ENCODE data around the gene NIPAL3. TPM values are rescaled to one million over a fixed set of nuclear protein-coding genes. Genes with fewer than 3 reads are reported as not detected.

Gene NIPAL3
- total and polyA plus RNA-seq, 3 experiments from 2014 or later = 31.3 to 55.5 (median 33.2) TPM

DNA sequence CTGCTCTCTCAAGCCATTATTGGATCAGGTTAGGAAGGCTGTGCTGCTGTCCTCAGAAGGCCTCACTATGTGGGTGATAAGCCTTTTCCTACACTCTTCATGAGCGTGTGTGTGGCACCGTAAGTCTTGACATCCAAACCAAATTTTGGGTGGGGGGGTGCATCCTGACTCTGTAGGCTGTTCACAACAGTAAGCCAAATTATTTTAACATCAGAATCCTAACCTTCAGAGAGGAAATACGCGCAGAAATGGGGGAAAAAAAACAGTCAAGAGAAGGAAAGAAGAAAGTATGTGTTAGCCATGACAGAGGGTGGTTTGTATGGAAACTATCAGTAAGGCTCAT is 23.0 kb upstream of the NIPAL3 start:
- no peak overlapping the region for H3K4me3 ChIP-seq (ENCODE audit: low read length)
- no peak for DNase-seq
- POLR2A ChIA-PET = interaction anchor here (0.8 to 2.2 kb wide), 4 partner anchors 23 to 242 kb away, joined by 3 to 13 read pairs (median 4); partner anchors contain the start of gene NIPAL3

DNA sequence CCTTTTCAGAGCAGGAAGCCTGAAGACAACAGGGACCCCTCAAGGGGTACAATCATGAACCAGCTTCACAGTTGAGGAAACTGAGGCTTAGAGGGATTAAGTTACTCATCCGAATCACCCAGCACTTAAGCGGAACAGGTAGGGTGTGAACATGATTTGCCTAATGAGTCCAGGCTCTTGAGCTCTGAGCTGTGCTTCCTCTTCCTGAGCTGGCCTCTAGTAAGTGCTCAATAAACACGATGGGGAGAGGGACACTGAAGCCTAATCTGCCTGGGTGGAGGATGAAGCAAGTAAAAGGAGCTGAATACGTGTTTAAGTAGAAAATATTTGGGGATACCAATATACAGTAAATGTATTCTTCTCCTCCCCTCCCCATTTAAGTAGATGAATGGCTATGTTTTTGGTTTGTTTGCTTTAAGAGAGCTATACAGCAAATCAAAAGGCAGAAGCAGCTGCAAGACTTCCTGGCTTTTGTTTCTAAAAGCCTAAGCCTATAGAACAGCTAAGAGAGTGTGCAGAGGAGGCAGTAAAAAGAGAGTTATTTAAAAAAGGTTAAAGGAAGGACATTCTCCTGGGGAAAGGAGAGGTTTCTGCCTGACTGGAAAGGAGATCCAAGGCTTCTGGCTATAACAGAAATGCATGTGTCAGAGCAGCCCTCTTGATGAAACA is 22.5 kb upstream of the NIPAL3 start:
- H3K27ac ChIP-seq (ENCODE audit: low read depth, low read length) = no peak overlapping the region
- H3K4me1 ChIP-seq (ENCODE audit: insufficient read depth, low read length) = peaks cover 33% of the 10 kb centered on the region
- DNase-seq = no peak
- no peak overlapping the region for H3K4me3 ChIP-seq (ENCODE audit: low read length)
- H3K9me3 ChIP-seq (ENCODE audit: low read length) = no peaks in the 10 kb centered on the region
- H3K27me3 ChIP-seq (ENCODE audit: insufficient read depth, low read length, poor library complexity, severe bottlenecking) = no peaks in the 10 kb centered on the region
- Mint-ChIP-seq H3K4me3 (no peak overlapping the region), H3K36me3 (peaks cover 0 to 3% (median 0%) of the 10 kb centered on the region in 3 donors), H3K9me3 (no peaks in the 10 kb centered on the region), H3K27me3 (peaks cover 0 to 2% of the 10 kb centered on the region in 2 donors), H3K27ac (peak overlapping the region; percentile 27 to 99 (median 96)), H3K4me1 (peaks cover 23 to 27% (median 25%) of the 10 kb centered on the region in 3 donors)
- CTCF ChIA-PET = interaction anchor here (0.8 to 7.2 kb wide), 20 partner anchors 12 to 437 kb away, joined by 3 to 276 read pairs (median 6); partner anchors contain the start of genes IFNLR1, NIPAL3 and STPG1
- POLR2A ChIA-PET = interaction anchor here (0.8 to 1.1 kb wide), 2 partner anchors 194 to 243 kb away, joined by 3 to 4 read pairs; no protein-coding TSS in a partner anchor
- H3K36me3 ChIP-seq (ENCODE audit: insufficient read depth, low read length) = no peaks in the 10 kb centered on the region

More for the DNA sequence above, 23.0 kb upstream of the NIPAL3 start:
- H3K36me3 ChIP-seq (ENCODE audit: insufficient read depth, low read length) = no peaks in the 10 kb centered on the region
- no peaks in the 10 kb centered on the region for H3K9me3 ChIP-seq (ENCODE audit: low read length)
- Mint-ChIP-seq H3K9me3 (no peaks in the 10 kb centered on the region), H3K4me1 (peaks cover 23 to 27% (median 25%) of the 10 kb centered on the region in 3 donors), H3K27ac (peak overlapping the region; percentile 86 to 99 (median 97)), H3K27me3 (peaks cover 0 to 2% of the 10 kb centered on the region in 2 donors), H3K36me3 (peaks cover 0 to 3% (median 0%) of the 10 kb centered on the region in 3 donors), H3K4me3 (peak overlapping the region; percentile 73 to 91 (median 80))
- peaks cover 33% of the 10 kb centered on the region for H3K4me1 ChIP-seq (ENCODE audit: insufficient read depth, low read length)
- CTCF ChIA-PET = interaction anchor here (0.9 to 7.2 kb wide), 20 partner anchors 11 to 438 kb away, joined by 3 to 276 read pairs (median 8); partner anchors contain the start of genes IFNLR1 and NIPAL3
- H3K27ac ChIP-seq (ENCODE audit: low read depth, low read length) = no peak overlapping the region
- no peaks in the 10 kb centered on the region for H3K27me3 ChIP-seq (ENCODE audit: insufficient read depth, low read length, poor library complexity, severe bottlenecking)

GRCh38 chr1:24393892-24394291 is 21.7 kb upstream of the NIPAL3 start:
- H3K36me3 ChIP-seq (ENCODE audit: insufficient read depth, low read length) = no peaks in the 10 kb centered on the region
- H3K9me3 ChIP-seq (ENCODE audit: low read length) = no peaks in the 10 kb centered on the region
- peaks cover 33% of the 10 kb centered on the region for H3K4me1 ChIP-seq (ENCODE audit: insufficient read depth, low read length)
- ChIA-PET CTCF (interaction anchor here (1.2 to 7.2 kb wide), 10 partner anchors 13 to 242 kb away, joined by 3 to 276 read pairs (median 34); partner anchors contain the start of genes IFNLR1 and STPG1), POLR2A (no interaction called here)
- H3K4me3 ChIP-seq (ENCODE audit: low read length) = no peak overlapping the region
- Mint-ChIP-seq H3K27ac (peak overlapping the region in 4 of 8 donors; percentile 19 to 95 (median 80)), H3K4me3 (no peak overlapping the region), H3K36me3 (peaks cover 0 to 1% (median 0%) of the 10 kb centered on the region in 3 donors), H3K4me1 (peaks cover 23 to 27% (median 25%) of the 10 kb centered on the region in 3 donors), H3K9me3 (no peaks in the 10 kb centered on the region), H3K27me3 (peaks cover 0 to 2% of the 10 kb centered on the region in 2 donors)
- no peak for DNase-seq
- no peaks in the 10 kb centered on the region for H3K27me3 ChIP-seq (ENCODE audit: insufficient read depth, low read length, poor library complexity, severe bottlenecking)
- no peak overlapping the region for H3K27ac ChIP-seq (ENCODE audit: low read depth, low read length)

GRCh38 chr1:24400065-24400464 is 15.5 kb upstream of the NIPAL3 start:
- Histone ChIP-seq H3K27ac (ENCODE audit: low read depth, low read length) (no peak overlapping the region), H3K36me3 (ENCODE audit: insufficient read depth, low read length) (no peaks in the 10 kb centered on the region), H3K9me3 (ENCODE audit: low read length) (no peaks in the 10 kb centered on the region), H3K4me3 (ENCODE audit: low read length) (no peak overlapping the region), H3K4me1 (ENCODE audit: insufficient read depth, low read length) (no peaks in the 10 kb centered on the region), H3K27me3 (ENCODE audit: insufficient read depth, low read length, poor library complexity, severe bottlenecking) (no peaks in the 10 kb centered on the region)
- CTCF ChIA-PET = interaction anchor here (1.5 to 3.7 kb wide), 5 partner anchors 9 to 201 kb away, joined by 4 to 12 read pairs (median 6); partner anchors contain the start of gene NIPAL3
- Mint-ChIP-seq H3K4me3 (no peak overlapping the region), H3K27me3 (no peaks in the 10 kb centered on the region), H3K9me3 (no peaks in the 10 kb centered on the region), H3K36me3 (peaks cover 0 to 8% (median 5%) of the 10 kb centered on the region in 3 donors), H3K4me1 (no peaks in the 10 kb centered on the region), H3K27ac (peak overlapping the region in 2 of 8 donors; percentile 14 to 91)
- POLR2A ChIA-PET = no interaction called here
- no peak for DNase-seq

DNA sequence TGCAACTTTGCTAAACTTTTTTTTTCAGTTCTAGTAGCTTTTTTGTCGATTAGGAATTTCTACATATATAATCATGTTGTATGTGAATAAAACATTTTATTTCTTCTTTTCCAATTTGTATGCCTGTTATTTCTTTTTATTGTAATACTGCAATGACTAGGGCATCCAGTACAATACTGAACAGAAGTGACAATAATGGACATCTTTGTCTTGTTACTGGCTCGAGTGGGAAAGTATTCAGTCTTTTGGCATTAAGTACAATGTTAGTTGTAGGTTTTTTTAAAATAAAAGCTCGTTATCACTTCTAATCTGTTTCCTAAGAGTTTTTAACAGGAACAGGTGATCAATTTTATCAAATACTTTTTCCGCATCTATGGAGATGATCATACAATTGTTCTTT is 11.8 kb upstream of the NIPAL3 start:
- no peak overlapping the region for H3K27ac ChIP-seq (ENCODE audit: low read depth, low read length)
- CTCF ChIA-PET = interaction anchor here (1.3 to 1.5 kb wide), 2 partner anchors 12 to 183 kb away, joined by 3 to 4 read pairs; no protein-coding TSS in a partner anchor
- no peaks in the 10 kb centered on the region for H3K9me3 ChIP-seq (ENCODE audit: low read length)
- no peak for DNase-seq
- Mint-ChIP-seq H3K4me1 (no peaks in the 10 kb centered on the region), H3K36me3 (peaks cover 5 to 8% (median 6%) of the 10 kb centered on the region in 3 donors), H3K9me3 (no peaks in the 10 kb centered on the region), H3K27me3 (no peaks in the 10 kb centered on the region), H3K4me3 (no peak overlapping the region), H3K27ac (no peak overlapping the region)
- H3K36me3 ChIP-seq (ENCODE audit: insufficient read depth, low read length) = no peaks in the 10 kb centered on the region
- no peak overlapping the region for H3K4me3 ChIP-seq (ENCODE audit: low read length)
- H3K27me3 ChIP-seq (ENCODE audit: insufficient read depth, low read length, poor library complexity, severe bottlenecking) = no peaks in the 10 kb centered on the region
- no peaks in the 10 kb centered on the region for H3K4me1 ChIP-seq (ENCODE audit: insufficient read depth, low read length)
- POLR2A ChIA-PET = no interaction called here

DNA sequence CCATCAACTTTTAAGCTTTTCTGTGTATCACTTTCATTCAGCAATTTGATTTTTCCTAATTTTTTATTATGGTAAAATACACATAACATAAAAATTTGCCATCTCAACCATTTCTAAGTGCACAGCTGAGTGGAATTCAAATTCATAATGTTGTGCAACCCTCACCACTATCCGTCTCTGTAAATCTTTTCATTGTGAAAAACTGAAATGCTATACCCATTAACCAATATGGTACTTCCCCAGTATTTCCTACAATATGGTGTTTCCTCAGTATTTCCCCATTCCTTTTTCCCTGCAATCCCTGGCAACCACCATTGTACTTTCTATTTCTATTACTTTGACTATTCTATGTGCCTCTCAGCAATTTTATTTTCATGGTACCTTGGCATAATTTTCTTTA is 8.8 kb upstream of the NIPAL3 start:
- ChIA-PET POLR2A (no interaction called here), CTCF (interaction anchor here (3.5 kb wide), 1 partner anchor 15 kb away, joined by 13 read pairs; no protein-coding TSS in a partner anchor)
- Histone ChIP-seq H3K4me1 (ENCODE audit: insufficient read depth, low read length) (no peaks in the 10 kb centered on the region), H3K27me3 (ENCODE audit: insufficient read depth, low read length, poor library complexity, severe bottlenecking) (no peaks in the 10 kb centered on the region), H3K4me3 (ENCODE audit: low read length) (no peak overlapping the region), H3K27ac (ENCODE audit: low read depth, low read length) (no peak overlapping the region), H3K36me3 (ENCODE audit: insufficient read depth, low read length) (peaks cover 3% of the 10 kb centered on the region), H3K9me3 (ENCODE audit: low read length) (no peaks in the 10 kb centered on the region)
- no peaks in the 10 kb centered on the region for H3K9me3 Mint-ChIP-seq
- DNase-seq = no peak
- H3K27ac Mint-ChIP-seq = no peak overlapping the region
- no peak overlapping the region for H3K4me3 Mint-ChIP-seq
- H3K27me3 Mint-ChIP-seq = no peaks in the 10 kb centered on the region
- peaks cover 0 to 6% (median 0%) of the 10 kb centered on the region in 3 donors for H3K36me3 Mint-ChIP-seq
- peaks cover under 1 to 3% (median 2%) of the 10 kb centered on the region in 3 donors for H3K4me1 Mint-ChIP-seq

- H3K36me3 Mint-ChIP-seq = peaks cover 0 to 6% (median 3%) of the 10 kb centered on the region in 3 donors
- Histone ChIP-seq H3K4me1 (ENCODE audit: insufficient read depth, low read length) (peaks cover 17% of the 10 kb centered on the region), H3K36me3 (ENCODE audit: insufficient read depth, low read length) (peaks cover 3% of the 10 kb centered on the region), H3K27me3 (ENCODE audit: insufficient read depth, low read length, poor library complexity, severe bottlenecking) (no peaks in the 10 kb centered on the region), H3K9me3 (ENCODE audit: low read length) (no peaks in the 10 kb centered on the region), H3K27ac (ENCODE audit: low read depth, low read length) (no peak overlapping the region), H3K4me3 (ENCODE audit: low read length) (no peak overlapping the region)
- H3K27ac Mint-ChIP-seq = no peak overlapping the region
- no peak overlapping the region for H3K4me3 Mint-ChIP-seq
- H3K4me1 Mint-ChIP-seq = peaks cover 8 to 25% (median 23%) of the 10 kb centered on the region in 3 donors
- CTCF ChIA-PET = interaction anchor here (1.2 to 3.5 kb wide), 3 partner anchors 18 to 210 kb away, joined by 5 to 13 read pairs (median 12); no protein-coding TSS in a partner anchor
- H3K27me3 Mint-ChIP-seq = no peaks in the 10 kb centered on the region
- H3K9me3 Mint-ChIP-seq = no peaks in the 10 kb centered on the region
- POLR2A ChIA-PET = no interaction called here
- DNase-seq = no peak
Measured at GRCh38 chr1:24409535-24409934, 6.1 kb upstream of the NIPAL3 start.

DNA sequence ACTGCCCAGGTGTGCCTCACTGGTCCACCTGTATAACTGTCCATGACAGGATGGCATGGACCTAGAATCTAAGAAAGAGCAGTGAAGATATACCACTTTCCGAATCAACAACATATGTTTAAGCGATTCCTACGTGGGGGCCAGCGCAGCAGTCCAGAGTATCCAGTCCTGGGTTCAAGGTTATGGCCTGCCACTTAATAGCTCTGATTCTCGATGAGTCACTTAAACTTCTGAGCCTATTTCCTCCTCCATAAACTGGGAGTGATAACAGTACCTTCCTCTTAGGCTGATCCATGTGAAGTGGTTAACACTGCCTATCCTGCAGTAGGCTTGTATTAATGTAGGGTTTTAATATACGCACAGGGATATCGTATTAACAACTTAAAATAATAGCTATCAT is 4.9 kb upstream of the NIPAL3 start:
- H3K4me1 Mint-ChIP-seq = peaks cover 18 to 37% (median 31%) of the 10 kb centered on the region in 3 donors
- H3K9me3 ChIP-seq (ENCODE audit: low read length) = no peaks in the 10 kb centered on the region
- no peaks in the 10 kb centered on the region for H3K27me3 Mint-ChIP-seq
- peak overlapping the region in 1 of 7 donors; percentile 6 for H3K4me3 Mint-ChIP-seq
- DNase-seq = no peak
- no peaks in the 10 kb centered on the region for H3K27me3 ChIP-seq (ENCODE audit: insufficient read depth, low read length, poor library complexity, severe bottlenecking)
- no peaks in the 10 kb centered on the region for H3K9me3 Mint-ChIP-seq
- H3K36me3 Mint-ChIP-seq = peaks cover 0 to 6% (median 5%) of the 10 kb centered on the region in 3 donors
- ChIA-PET CTCF (interaction anchor here (0.9 to 1.0 kb wide), 4 partner anchors 19 to 212 kb away, joined by 3 to 4 read pairs (median 3); no protein-coding TSS in a partner anchor), POLR2A (no interaction called here)
- peaks cover 3% of the 10 kb centered on the region for H3K36me3 ChIP-seq (ENCODE audit: insufficient read depth, low read length)
- H3K4me3 ChIP-seq (ENCODE audit: low read length) = no peak overlapping the region
- H3K27ac ChIP-seq (ENCODE audit: low read depth, low read length) = no peak overlapping the region
- peaks cover 24% of the 10 kb centered on the region for H3K4me1 ChIP-seq (ENCODE audit: insufficient read depth, low read length)
- no peak overlapping the region for H3K27ac Mint-ChIP-seq

Data from CD8-positive, alpha-beta memory T cell (primary cell).